Skin epidermis (tissue), 12 donors: Measurements from ENCODE around the gene CLN6.
"Not testable (repeated sequence)": the region's sequence is repeated elsewhere in the genome, so short reads cannot be mapped to it uniquely, and the experiment has no call there.

ENCODE experiments used
- H3K27ac ChIP-seq, 21 experiments: fragments of 200-600 bp; sonication (generic) in 11 of 21; one replicate each; pipeline ENCODE4 v1.5.0; 2020; ENCODE audit warnings: mild to moderate bottlenecking in 3 of 21, inconsistent platforms in 2 of 21, moderate library complexity in 2 of 21
- H3K4me3 ChIP-seq, 7 experiments: fragments of 200-600 bp; sonication (generic) in 2 of 7; one replicate each; pipeline ENCODE4 v1.5.0; 2020; ENCODE audit warnings: inconsistent platforms in 2 of 7, mild to moderate bottlenecking in 2 of 7, moderate library complexity in 1 of 7

Gene CLN6

GRCh38 chr15:68209735-68210408 lies 19.7 kb downstream of the CLN6 start:
- peak overlapping the region in 1 of 21 experiments; percentile 10 for H3K27ac ChIP-seq
- no peak overlapping the region for H3K4me3 ChIP-seq

GRCh38 chr15:68209272-68209671 lies 20.3 kb downstream of the CLN6 start:
- no peak overlapping the region for H3K4me3 ChIP-seq
- H3K27ac ChIP-seq, result peak overlapping the region in 1 of 21 experiments; percentile 10

GRCh38 chr15:68208636-68209240 lies 20.8 kb downstream of the CLN6 start:
- Histone ChIP-seq H3K4me3 (no peak overlapping the region), H3K27ac (peak overlapping the region in 1 of 21 experiments; percentile 22)

- H3K27ac ChIP-seq, result peak overlapping the region in 1 of 21 experiments; percentile 26
Measured at GRCh38 chr15:68208136-68208535, 21.4 kb downstream of the CLN6 start.

GRCh38 chr15:68207176-68207935 lies 22.2 kb downstream of the CLN6 start:
- no peak overlapping the region for H3K4me3 ChIP-seq
- peak overlapping the region in 1 of 21 experiments; percentile 72 for H3K27ac ChIP-seq

More at GRCh38 chr15:68208136-68208535, 21.4 kb downstream of the CLN6 start:
- H3K4me3 ChIP-seq, result no peak overlapping the region

- no peak overlapping the region for H3K4me3 ChIP-seq
- H3K27ac ChIP-seq, result peak overlapping the region in 3 of 21 experiments; percentile 67 to 72 (median 71)
Measured at GRCh38 chr15:68206711-68207151, 22.8 kb downstream of the CLN6 start.

GRCh38 chr15:68205954-68206539 lies 23.5 kb downstream of the CLN6 start:
- H3K27ac ChIP-seq, result peak overlapping the region in 18 of 21 experiments; percentile 8 to 76 (median 58)
- H3K4me3 ChIP-seq, result peak overlapping the region in 1 of 7 experiments; percentile 15

- peak overlapping the region in 2 of 7 experiments; percentile 1 to 15 for H3K4me3 ChIP-seq
Measured at GRCh38 chr15:68205558-68205944, 24.0 kb downstream of the CLN6 start.

GRCh38 chr15:68204776-68205557 lies 24.6 kb downstream of the CLN6 start, which contains the start of gene CALML4:
Gene CALML4, minus strand, starts transcription at chr15:68205332. Its CDS starts 85 bp downstream, at chr15:68205247.
- Histone ChIP-seq H3K27ac (peak within 1 kb of the TSS in 20 of 21 experiments; percentile 27 to 76 (median 58)), H3K4me3 (peak within 1 kb of the TSS in 2 of 7 experiments; percentile 1 to 15)

More at GRCh38 chr15:68205558-68205944, 24.0 kb downstream of the CLN6 start:
- peak overlapping the region in 19 of 21 experiments; percentile 8 to 76 (median 56) for H3K27ac ChIP-seq

- Histone ChIP-seq H3K27ac (peak overlapping the region in 3 of 21 experiments; percentile 52 to 67 (median 53)), H3K4me3 (peak overlapping the region in 2 of 7 experiments; percentile 1 to 15)
Measured at GRCh38 chr15:68204361-68204760, 25.2 kb downstream of the CLN6 start.

- Histone ChIP-seq H3K27ac (no peak overlapping the region), H3K4me3 (no peak overlapping the region)
Measured at GRCh38 chr15:68203956-68204355, 25.6 kb downstream of the CLN6 start.

- H3K4me3 ChIP-seq, result no peak overlapping the region
- no peak overlapping the region for H3K27ac ChIP-seq
Measured at GRCh38 chr15:68203486-68203885, 26.0 kb downstream of the CLN6 start.

GRCh38 chr15:68202994-68203393 lies 26.5 kb downstream of the CLN6 start:
- H3K4me3 ChIP-seq, H3K27ac ChIP-seq: not testable (repeated sequence)

- no peak overlapping the region for H3K4me3 ChIP-seq
- no peak overlapping the region for H3K27ac ChIP-seq
Measured at GRCh38 chr15:68201879-68202261, 27.7 kb downstream of the CLN6 start.

GRCh38 chr15:68201153-68201878 lies 28.2 kb downstream of the CLN6 start:
- Histone ChIP-seq H3K4me3 (no peak overlapping the region), H3K27ac (no peak overlapping the region)

GRCh38 chr15:68200016-68200861 lies 29.3 kb downstream of the CLN6 start:
- Histone ChIP-seq H3K27ac (peak overlapping the region in 1 of 21 experiments; percentile 21), H3K4me3 (no peak overlapping the region)

- Histone ChIP-seq H3K4me3 (no peak overlapping the region), H3K27ac (no peak overlapping the region)
Measured at GRCh38 chr15:68199340-68199739, 30.2 kb downstream of the CLN6 start.
